Right cardiac atrium (tissue), 5 donors: Measurements from ENCODE around the gene TBC1D5. TPM values are rescaled to one million over a fixed set of nuclear protein-coding genes. Genes with fewer than 3 reads are reported as not detected.

ENCODE experiments used
- ATAC-seq, 2 donors: fragments of 200-7000 bp; cut with Tn5 transposase; one replicate each; pipeline versions ENCODE4 v1.8.0 to v1.9.1; 2020; ENCODE audit warnings: moderate library complexity in 2 of 2, mild to moderate bottlenecking in 1 of 2
- DNase-seq, 3 donors: peaks; one replicate each; pipeline ENCODE4 v3.0.0-alpha.2; 2020
- H3K27ac ChIP-seq: one replicate; pipeline ENCODE4 v1.5.1; 2013; ENCODE audit warnings: mild to moderate bottlenecking, low read length, control low read depth, moderate library complexity
- H3K27me3 ChIP-seq: one replicate; pipeline ENCODE4 v1.6.1; 2013; ENCODE audit not compliant: control insufficient read depth, insufficient read depth
- H3K4me1 ChIP-seq: one replicate; pipeline ENCODE4 v1.6.1; 2013; ENCODE audit warnings: low read length; ENCODE audit not compliant: control insufficient read depth, insufficient read depth
- H3K4me3 ChIP-seq: one replicate; pipeline ENCODE4 v1.5.1; 2013; ENCODE audit warnings: low read length, control low read depth
- H3K9me3 ChIP-seq: one replicate; pipeline ENCODE4 v1.6.1; 2013; ENCODE audit warnings: low read length; ENCODE audit not compliant: control insufficient read depth
- WGBS: extraction: QIAGEN DNeasy Blood & Tissue Kit; methylation state at CpG from one replicate; pipeline ENCODE4 v1.1.7; 2013; 5-methylcytosine and 5-hydroxymethylcytosine counted together
- intact Hi-C, 4 donors: fragments of 100-400 bp; cut with DNase I; formaldehyde crosslinking; loops; one replicate each; pipeline versions ENCODE4 v1.11.0 to v1.14.0; 2022 to 2023
- polyA plus RNA-seq: library from polyadenylated mRNA; stranded (reverse); fragments of 200-250 nt; gene quantifications from one replicate; pipeline ENCODE4 v1.2.3, GENCODE V29; 2013
- total RNA-seq, 4 donors: library from RNA; stranded (reverse); fragmentation: NEBNext Ultra II Directional; extraction: Animal tissue kit (Norgen Biotek cat#: 25700); gene quantifications; one replicate each; pipeline ENCODE4 v1.2.1, GENCODE V29; 2021
- donor health status: healthy with polysubstance abuse.
- donor health status: DM: no; HTN: yes; CAD: no.
- donor health status: DM: no; HTN: no; CAD: no.
- donor health status: DM: no; HTN: yes; CAD: no; lungs with severe emphysema.
- donor health status: DM: yes; HTN: yes; CAD: no.

The TBC1D5 gene
- total and polyA plus RNA-seq, 5 donors = 9.0 to 44.3 (median 39.6) TPM

DNA sequence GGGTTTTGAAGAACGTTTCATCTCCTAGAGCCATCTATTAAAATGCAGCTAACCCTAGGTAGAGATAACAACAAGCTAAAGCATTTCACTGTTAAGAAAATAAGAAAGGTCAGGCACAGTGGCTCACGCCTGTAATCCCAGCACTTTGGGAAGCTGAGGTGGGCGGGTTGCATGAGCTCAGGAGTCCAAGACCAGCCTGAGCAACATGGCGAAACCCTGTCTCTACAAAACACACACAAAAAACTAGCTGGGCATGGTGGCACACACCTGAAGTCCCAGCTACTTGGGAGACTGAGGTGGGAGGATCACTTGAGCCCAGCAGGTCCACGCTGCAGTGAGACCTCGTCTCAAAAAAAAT, 5.4 kb upstream of the TBC1D5 start:
- H3K27ac ChIP-seq = no peak overlapping the region
- H3K9me3 ChIP-seq = no peaks in the 10 kb centered on the region
- WGBS = 82% methylated on average over 6 of the region's 6 CpGs
- no peak overlapping the region for H3K4me3 ChIP-seq
- no peaks in the 10 kb centered on the region for H3K4me1 ChIP-seq
- no peaks in the 10 kb centered on the region for H3K27me3 ChIP-seq
- ATAC-seq (no peak), DNase-seq (no peak)
- intact Hi-C loops = loop anchor here in 1 of 4 donors (10.0 kb wide), 1 partner anchor 93 kb away; no protein-coding TSS in a partner anchor

GRCh38 chr3:17747174-17747889, 4.9 kb upstream of the TBC1D5 start:
- intact Hi-C loops = loop anchor here in 1 of 4 donors (10.0 kb wide), 1 partner anchor 93 kb away; no protein-coding TSS in a partner anchor

GRCh38 chr3:17745894-17746293, 3.5 kb upstream of the TBC1D5 start:
- Histone ChIP-seq H3K4me3 (no peak overlapping the region), H3K9me3 (no peaks in the 10 kb centered on the region), H3K27ac (no peak overlapping the region), H3K27me3 (no peaks in the 10 kb centered on the region), H3K4me1 (no peaks in the 10 kb centered on the region)
- intact Hi-C loops = loop anchor here in 1 of 4 donors (10.0 kb wide), 1 partner anchor 91 kb away; no protein-coding TSS in a partner anchor
- DNase-seq = no peak
- no peak for ATAC-seq
- WGBS = 43% methylated on average over 2 of the region's 2 CpGs

More at GRCh38 chr3:17747174-17747889, 4.9 kb upstream of the TBC1D5 start:
- no peaks in the 10 kb centered on the region for H3K27me3 ChIP-seq
- ATAC-seq (no peak), DNase-seq (no peak)
- no peak overlapping the region for H3K27ac ChIP-seq
- 87% methylated on average over 6 of the region's 6 CpGs for WGBS
- H3K9me3 ChIP-seq = no peaks in the 10 kb centered on the region
- H3K4me3 ChIP-seq = no peak overlapping the region
- H3K4me1 ChIP-seq = no peaks in the 10 kb centered on the region

- Histone ChIP-seq H3K4me1 (no peaks in the 10 kb centered on the region), H3K9me3 (no peaks in the 10 kb centered on the region), H3K4me3 (no peak overlapping the region), H3K27me3 (no peaks in the 10 kb centered on the region), H3K27ac (no peak overlapping the region)
- no peak for ATAC-seq
- WGBS = 74% methylated on average over 2 of the region's 2 CpGs
- DNase-seq = no peak
- intact Hi-C loops = loop anchor here in 1 of 4 donors (10.0 kb wide), 1 partner anchor 90 kb away; no protein-coding TSS in a partner anchor
Measured at GRCh38 chr3:17745301-17745700, 2.9 kb upstream of the TBC1D5 start.

DNA sequence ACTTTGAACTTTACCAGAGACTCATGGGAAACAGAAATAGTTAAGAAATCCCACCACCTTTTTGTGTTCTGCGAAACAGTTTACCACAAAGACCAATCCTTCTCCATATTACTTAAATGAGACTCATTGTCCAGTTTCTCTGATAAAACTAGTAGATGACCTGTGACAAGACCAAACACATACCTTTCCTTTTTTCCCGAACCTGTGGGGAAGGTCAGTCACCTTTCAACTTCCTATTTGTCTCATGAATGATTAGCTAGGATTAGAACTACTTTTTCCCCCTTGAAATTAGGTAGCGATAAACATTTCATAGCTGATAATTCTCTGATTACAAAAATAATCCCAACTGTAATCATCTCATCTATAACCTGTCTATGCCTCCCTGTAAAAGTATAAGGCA, 2.3 kb upstream of the TBC1D5 start:
- 91% methylated on average over 3 of the region's 3 CpGs for WGBS
- H3K4me3 ChIP-seq = no peak overlapping the region
- ATAC-seq = no peak
- no peaks in the 10 kb centered on the region for H3K27me3 ChIP-seq
- no peaks in the 10 kb centered on the region for H3K4me1 ChIP-seq
- no peak for DNase-seq
- intact Hi-C loops = loop anchor here in 1 of 4 donors (10.0 kb wide), 1 partner anchor 90 kb away; no protein-coding TSS in a partner anchor
- H3K27ac ChIP-seq = no peak overlapping the region
- no peaks in the 10 kb centered on the region for H3K9me3 ChIP-seq

DNA sequence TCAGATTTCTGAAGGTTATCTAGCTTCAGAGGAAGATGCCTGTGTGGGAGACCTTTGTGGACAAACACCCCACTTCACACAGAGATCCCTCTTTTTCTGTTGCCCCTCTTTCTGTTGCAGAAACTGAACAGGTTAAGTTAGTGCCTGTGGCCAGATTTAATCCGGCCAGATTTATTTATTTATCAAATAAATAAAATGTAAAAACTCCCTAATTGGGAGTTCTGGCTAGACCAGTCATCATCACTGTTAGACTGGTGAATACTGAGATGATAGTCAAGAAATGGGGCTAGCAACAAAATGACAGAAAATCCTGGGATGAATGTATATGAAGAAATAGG, 1.2 kb upstream of the TBC1D5 start:
- DNase-seq = no peak
- ATAC-seq = no peak
- Histone ChIP-seq H3K4me1 (no peaks in the 10 kb centered on the region), H3K27me3 (no peaks in the 10 kb centered on the region), H3K27ac (no peak overlapping the region), H3K4me3 (no peak overlapping the region), H3K9me3 (no peaks in the 10 kb centered on the region)
- intact Hi-C loops = loop anchor here in 1 of 4 donors (10.0 kb wide), 1 partner anchor 89 kb away; no protein-coding TSS in a partner anchor
- 55% methylated on average over 1 of the region's 1 CpG for WGBS

DNA sequence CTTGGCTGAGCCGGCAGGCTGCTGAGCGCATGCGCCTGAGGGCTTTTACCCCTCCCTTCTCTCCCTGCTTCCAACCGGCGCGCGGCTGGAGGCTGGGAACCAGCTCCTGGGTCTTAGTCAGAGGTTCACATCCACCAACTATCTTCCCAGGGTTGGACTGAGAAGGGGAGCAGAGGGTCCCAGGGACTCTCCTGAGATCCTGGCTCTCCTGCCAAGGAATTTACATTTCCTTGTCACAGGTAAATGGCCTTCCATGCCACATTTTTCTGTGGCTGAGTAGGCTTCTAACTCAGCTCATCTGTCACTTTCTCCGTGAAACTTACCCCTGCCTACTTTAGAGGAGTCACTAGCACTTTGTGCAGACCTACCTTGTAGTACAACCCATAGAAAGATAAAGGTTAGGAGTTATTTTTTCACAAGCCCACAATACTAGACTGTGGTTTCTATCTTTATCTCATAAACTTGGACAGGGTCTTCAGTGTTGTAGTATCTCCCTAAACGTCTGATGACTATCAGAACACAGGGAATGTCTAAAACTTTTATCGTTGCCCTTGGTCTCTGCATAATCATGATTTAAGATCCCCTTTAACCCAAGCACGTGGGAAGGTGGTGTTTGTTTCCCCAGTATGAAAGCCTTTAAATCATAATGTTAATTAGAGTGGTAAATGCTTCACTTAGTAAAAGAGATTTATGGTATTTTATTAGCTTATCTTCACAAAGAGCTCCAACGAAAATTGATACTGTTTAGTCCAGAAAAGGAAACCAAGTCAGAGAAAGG, 638 bp upstream of the TBC1D5 start:
- H3K4me1 ChIP-seq = no peaks in the 10 kb centered on the region
- H3K4me3 ChIP-seq = peak overlapping the region; percentile 97
- H3K9me3 ChIP-seq = no peaks in the 10 kb centered on the region
- DNase-seq (no peak), ATAC-seq (peak in 1 of 2 donors; percentile 0)
- H3K27me3 ChIP-seq = no peaks in the 10 kb centered on the region
- WGBS = 1% methylated on average over 12 of the region's 12 CpGs
- intact Hi-C loops = loop anchor here in 1 of 4 donors (10.0 kb wide), 1 partner anchor 88 kb away; no protein-coding TSS in a partner anchor
- peak overlapping the region; percentile 100 for H3K27ac ChIP-seq

DNA sequence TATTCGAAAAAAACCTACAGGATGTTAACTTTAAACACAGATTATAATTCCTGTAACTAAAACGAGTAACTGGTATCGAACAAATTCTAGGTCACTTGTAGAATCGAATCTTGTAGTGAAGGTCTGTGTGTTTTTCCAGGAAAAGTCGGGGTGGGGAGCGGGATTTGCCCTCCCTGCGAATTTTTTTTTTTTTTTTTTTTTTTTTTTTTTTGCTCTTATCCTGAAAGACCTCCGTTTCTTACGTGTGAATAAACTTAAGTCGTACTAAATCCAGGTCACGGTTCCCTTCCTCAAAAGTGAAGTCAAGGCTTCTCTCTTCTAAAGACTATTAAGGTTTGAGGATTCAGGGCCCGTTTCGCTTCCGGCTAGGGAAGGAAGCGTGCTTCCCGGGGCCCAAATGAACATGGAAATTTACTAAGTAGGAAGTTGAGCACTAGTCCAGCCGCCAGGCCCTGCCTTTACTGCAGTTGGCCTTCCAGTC, 770 bp downstream of the TBC1D5 start:
- H3K27ac ChIP-seq = peak overlapping the region; percentile 100
- ATAC-seq (no peak), DNase-seq (no peak)
- WGBS = under 1% methylated on average over 17 of the region's 17 CpGs
- intact Hi-C loops = loop anchor here in 1 of 4 donors (10.0 kb wide), 1 partner anchor 87 kb away; no protein-coding TSS in a partner anchor
- no peaks in the 10 kb centered on the region for H3K4me1 ChIP-seq
- no peaks in the 10 kb centered on the region for H3K9me3 ChIP-seq
- H3K4me3 ChIP-seq = peak overlapping the region; percentile 97
- no peaks in the 10 kb centered on the region for H3K27me3 ChIP-seq

DNA sequence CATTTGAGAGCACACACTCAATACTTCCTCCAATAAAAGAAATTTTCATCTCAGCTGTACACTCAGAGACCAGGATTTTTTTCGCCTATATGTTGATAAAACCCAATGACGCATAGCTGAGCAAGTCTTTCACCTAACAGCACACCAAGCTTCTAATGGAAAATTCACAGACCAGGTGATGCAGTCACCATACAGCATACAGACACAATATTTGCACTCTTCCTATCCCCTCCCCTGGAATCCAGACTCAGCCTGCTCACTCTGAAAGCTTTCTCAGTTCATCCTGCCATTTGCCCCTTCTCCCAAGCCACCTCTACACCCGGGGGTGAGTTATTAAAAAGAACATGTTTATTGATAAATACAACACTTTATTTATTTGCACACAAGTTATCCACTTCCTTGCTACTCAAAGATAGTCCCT, 1.7 kb downstream of the TBC1D5 start:
- WGBS = 41% methylated on average over 3 of the region's 3 CpGs
- H3K4me3 ChIP-seq = peak overlapping the region; percentile 97
- intact Hi-C loops = loop anchor here in 1 of 4 donors (10.0 kb wide), 1 partner anchor 86 kb away; no protein-coding TSS in a partner anchor
- no peaks in the 10 kb centered on the region for H3K9me3 ChIP-seq
- DNase-seq (no peak), ATAC-seq (no peak)
- H3K27me3 ChIP-seq = no peaks in the 10 kb centered on the region
- peak overlapping the region; percentile 55 for H3K27ac ChIP-seq
- no peaks in the 10 kb centered on the region for H3K4me1 ChIP-seq

DNA sequence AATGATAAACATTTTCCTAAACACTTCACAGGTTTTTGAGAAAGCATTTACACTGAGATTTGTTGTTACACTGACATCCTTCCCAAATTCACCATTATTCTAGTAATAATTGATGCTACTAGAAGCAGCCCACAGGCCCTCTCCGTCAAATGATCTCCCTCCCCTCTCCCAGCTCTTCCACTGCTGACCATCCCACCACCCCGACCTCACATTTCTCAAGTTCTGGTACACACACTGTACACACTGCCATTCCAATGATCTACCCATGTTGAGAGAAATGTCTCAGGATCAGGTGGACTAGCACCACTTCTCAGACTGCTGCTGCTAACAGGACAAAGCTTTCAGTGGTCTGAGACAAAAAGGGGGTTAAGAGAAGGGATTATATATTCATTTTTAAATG, 3.5 kb downstream of the TBC1D5 start:
- ATAC-seq (no peak), DNase-seq (no peak)
- H3K27me3 ChIP-seq = no peaks in the 10 kb centered on the region
- H3K4me3 ChIP-seq = no peak overlapping the region
- intact Hi-C loops = no loop called here
- 85% methylated on average over 2 of the region's 2 CpGs for WGBS
- no peaks in the 10 kb centered on the region for H3K9me3 ChIP-seq
- H3K4me1 ChIP-seq = no peaks in the 10 kb centered on the region
- no peak overlapping the region for H3K27ac ChIP-seq

GRCh38 chr3:17738219-17738618, 4.2 kb downstream of the TBC1D5 start:
- DNase-seq (no peak), ATAC-seq (no peak)
- no peaks in the 10 kb centered on the region for H3K4me1 ChIP-seq
- H3K27me3 ChIP-seq = no peaks in the 10 kb centered on the region
- intact Hi-C loops = no loop called here
- H3K9me3 ChIP-seq = no peaks in the 10 kb centered on the region
- no peak overlapping the region for H3K27ac ChIP-seq
- WGBS = 95% methylated on average over 2 of the region's 2 CpGs
- H3K4me3 ChIP-seq = no peak overlapping the region
